H9 (cell line): Measurements from ENCODE around the gene SHH. TPM values are rescaled to one million over a fixed set of nuclear protein-coding genes. Genes with fewer than 3 reads are reported as not detected.

Source experiments
- DNase-seq: peaks from one replicate; pipeline ENCODE4 v3.0.0-alpha.2; 2017
- H2AFZ ChIP-seq: one replicate; pipeline ENCODE4 v1.6.1; 2013; ENCODE audit warnings: mild to moderate bottlenecking, low read length, control low read depth, moderate library complexity
- H2AK5ac ChIP-seq: 2 replicates; pipeline ENCODE4 v1.6.1; 2013; ENCODE audit warnings: low read length, control low read depth, mixed read lengths; ENCODE audit not compliant: insufficient read length
- H2BK120ac ChIP-seq: one replicate; pipeline ENCODE4 v1.6.1; 2013; ENCODE audit warnings: low read depth, mild to moderate bottlenecking, low read length, control low read depth, inconsistent platforms; ENCODE audit not compliant: poor library complexity, severe bottlenecking
- H2BK12ac ChIP-seq: 2 replicates; pipeline ENCODE4 v1.6.1; 2013; ENCODE audit warnings: low read length, control low read depth, mixed read lengths, low read depth; ENCODE audit not compliant: insufficient read length
- H2BK15ac ChIP-seq: 2 replicates; pipeline ENCODE4 v1.6.1; 2013; ENCODE audit warnings: low read depth, low read length, control low read depth
- H2BK20ac ChIP-seq: one replicate; pipeline ENCODE4 v1.6.1; 2013; ENCODE audit warnings: low read depth, mild to moderate bottlenecking, low read length, control low read depth, inconsistent platforms; ENCODE audit not compliant: poor library complexity, severe bottlenecking
- H2BK5ac ChIP-seq: 2 replicates; pipeline ENCODE4 v1.6.1; 2013; ENCODE audit warnings: low read length, control low read depth, mixed read lengths; ENCODE audit not compliant: insufficient read length
- H3K14ac ChIP-seq: 2 replicates; pipeline ENCODE4 v1.6.1; 2013; ENCODE audit warnings: low read length, control low read depth; ENCODE audit not compliant: insufficient read depth
- H3K18ac ChIP-seq: 2 replicates; pipeline ENCODE4 v1.6.1; 2013; ENCODE audit warnings: low read depth, mild to moderate bottlenecking, mixed read lengths, low read length, control low read depth; ENCODE audit not compliant: insufficient read length
- H3K23ac ChIP-seq: 2 replicates; pipeline ENCODE4 v1.6.1; 2013; ENCODE audit warnings: low read length, control low read depth, mixed read lengths, low read depth; ENCODE audit not compliant: insufficient read length
- H3K23me2 ChIP-seq: 2 replicates; pipeline ENCODE4 v1.6.1; 2013; ENCODE audit warnings: low read depth, mild to moderate bottlenecking, mixed read lengths, low read length, control low read depth; ENCODE audit not compliant: insufficient read length, poor library complexity, severe bottlenecking
- H3K27ac ChIP-seq: 2 replicates; pipeline ENCODE4 v1.5.1; 2013; ENCODE audit warnings: low read length, control low read depth, mixed read lengths, low read depth; ENCODE audit not compliant: insufficient read length
- H3K27me3 ChIP-seq: 2 replicates; pipeline ENCODE4 v1.6.1; 2013; ENCODE audit warnings: low read length, control low read depth, inconsistent platforms; ENCODE audit not compliant: insufficient read depth
- H3K4ac ChIP-seq: 2 replicates; pipeline ENCODE4 v1.6.1; 2013; ENCODE audit warnings: low read depth, mild to moderate bottlenecking, control low read depth, inconsistent platforms, low read length, moderate library complexity
- H3K4me1 ChIP-seq: 2 replicates; pipeline ENCODE4 v1.6.1; 2013; ENCODE audit warnings: low read length, control low read depth, inconsistent platforms; ENCODE audit not compliant: insufficient read depth
- H3K4me2 ChIP-seq: 2 replicates; pipeline ENCODE4 v1.6.1; 2013; ENCODE audit warnings: low read length, control low read depth, mixed read lengths; ENCODE audit not compliant: insufficient read length, insufficient read depth
- H3K56ac ChIP-seq: 2 replicates; pipeline ENCODE4 v1.6.1; 2013; ENCODE audit warnings: low read depth, mild to moderate bottlenecking, mixed read lengths, low read length, control low read depth; ENCODE audit not compliant: insufficient read length
- H3K79me1 ChIP-seq: 2 replicates; pipeline ENCODE4 v1.6.1; 2013; ENCODE audit warnings: low read depth, mild to moderate bottlenecking, moderate library complexity, low read length, control low read depth, inconsistent platforms; ENCODE audit not compliant: insufficient read depth, poor library complexity, severe bottlenecking
- H3K79me2 ChIP-seq: 2 replicates; pipeline ENCODE4 v1.6.1; 2013; ENCODE audit warnings: low read length, control low read depth, inconsistent platforms; ENCODE audit not compliant: insufficient read depth
- H3K9ac ChIP-seq: 2 replicates; pipeline ENCODE4 v1.6.1; 2013; ENCODE audit warnings: low read length, control low read depth, mixed read lengths; ENCODE audit not compliant: insufficient read length; ENCODE audit errors: extremely low read depth
- H3K9me3 ChIP-seq: one replicate; pipeline ENCODE4 v1.6.1; 2013; ENCODE audit warnings: low read depth, low read length, inconsistent platforms; ENCODE audit not compliant: control insufficient read depth
- H3T11ph ChIP-seq: one replicate; pipeline ENCODE4 v1.6.1; 2013; ENCODE audit warnings: mild to moderate bottlenecking, low read length, control low read depth, inconsistent platforms
- H4K20me1 ChIP-seq: one replicate; pipeline ENCODE4 v1.6.1; 2013; ENCODE audit not compliant: control insufficient read depth, insufficient read length, insufficient read depth
- H4K5ac ChIP-seq: 2 replicates; pipeline ENCODE4 v1.6.1; 2013; ENCODE audit warnings: low read depth, mild to moderate bottlenecking, mixed read lengths, low read length, control low read depth; ENCODE audit not compliant: insufficient read length
- H4K8ac ChIP-seq: replicated peaks from 2 replicates; pipeline ENCODE4 v1.6.1; 2013; ENCODE audit warnings: low read length, control low read depth, mixed read lengths, low read depth; ENCODE audit not compliant: insufficient read length
- H4K91ac ChIP-seq: 2 replicates; pipeline ENCODE4 v1.6.1; 2013; ENCODE audit warnings: low read depth, mild to moderate bottlenecking, moderate library complexity, mixed read lengths, low read length, control low read depth; ENCODE audit not compliant: insufficient read length
- H3K27ac Mint-ChIP-seq, 3 experiments: 2 replicates in 2 of 3; 3 replicates in 1 of 3; pipeline ENCODE4 v1.8.0; 2020 to 2021; ENCODE audit warnings: mixed read lengths in 3 of 3, mild to moderate bottlenecking in 1 of 3, moderate library complexity in 1 of 3
- H3K27me3 Mint-ChIP-seq: 2 replicates; pipeline ENCODE4 v1.8.0; 2021; ENCODE audit warnings: low read depth, mild to moderate bottlenecking, moderate library complexity, mixed read lengths
- H3K36me3 Mint-ChIP-seq, 3 experiments: 2 replicates in 2 of 3; 3 replicates in 1 of 3; pipeline ENCODE4 v1.8.0; 2020 to 2021; ENCODE audit warnings: low read depth in 3 of 3, mixed read lengths in 3 of 3; ENCODE audit not compliant: insufficient read depth in 1 of 3
- H3K4me1 Mint-ChIP-seq, 2 experiments: 2 replicates each; pipeline ENCODE4 v1.8.0; 2020; ENCODE audit warnings: mixed read lengths in 2 of 2
- H3K4me3 Mint-ChIP-seq, 2 experiments: 2 replicates in 1 of 2; 3 replicates in 1 of 2; pipeline ENCODE4 v1.8.0; 2020 to 2021; ENCODE audit warnings: mild to moderate bottlenecking in 2 of 2, mixed read lengths in 2 of 2, moderate library complexity in 1 of 2
- H3K9me3 Mint-ChIP-seq, 2 experiments: 2 replicates in 1 of 2; 3 replicates in 1 of 2; pipeline ENCODE4 v1.8.0; 2020; ENCODE audit warnings: mild to moderate bottlenecking in 2 of 2, mixed read lengths in 2 of 2, moderate library complexity in 1 of 2
- CTCF ChIP-seq: fragments of 200-600 bp; sonication (generic); conservative IDR thresholded peaks from 3 replicates; pipeline ENCODE4 v1.8.0; 2021; ENCODE audit warnings: antibody characterized with exemption, mild to moderate bottlenecking
- WGBS: extraction: QIAGEN DNeasy Blood & Tissue Kit; methylation state at CpG from one replicate; pipeline ENCODE4 v1.1.7; 2013; ENCODE audit warnings: missing lambda C conversion rate, low lambda C conversion rate, mixed read lengths; ENCODE audit not compliant: insufficient read length; ENCODE audit errors: extremely low coverage; 5-methylcytosine and 5-hydroxymethylcytosine counted together
- total RNA-seq: library from RNA; stranded (reverse); gene quantifications from 2 replicates; pipeline ENCODE4 v1.2.1, GENCODE V29; 2021

The SHH gene
- total RNA-seq, 1 experiment from 2014 or later: 0.07 TPM

- no peak overlapping the region for H2BK5ac ChIP-seq
- no peak overlapping the region for H3K56ac ChIP-seq
- no peak overlapping the region for H2BK15ac ChIP-seq
- H2AFZ ChIP-seq: no peak overlapping the region
- no peak for DNase-seq
- H3K4me1 Mint-ChIP-seq: peaks cover 7 to 34% of the 10 kb centered on the region in 2 experiments
- H3K4me1 ChIP-seq: no peaks in the 10 kb centered on the region
- no CpG with 5 or more reads among the region's 12 CpGs for WGBS
- no peak overlapping the region for H3K23ac ChIP-seq
- H3K23me2 ChIP-seq: peaks cover 7% of the 10 kb centered on the region
- H3K36me3 Mint-ChIP-seq: no peaks in the 10 kb centered on the region; a peak in 2 of 7 replicates
- H2BK120ac ChIP-seq: no peak overlapping the region
- H3K9me3 Mint-ChIP-seq: peaks cover 0 to 3% of the 10 kb centered on the region in 2 experiments; a peak in 3 of 5 replicates
- H2BK20ac ChIP-seq: no peak overlapping the region
- H3K9ac ChIP-seq: no peak overlapping the region
- H3K4me3 Mint-ChIP-seq: no peak overlapping the region
- H3T11ph ChIP-seq: no peak overlapping the region
- no peak overlapping the region for H3K4me2 ChIP-seq
- H3K27ac ChIP-seq: no peak overlapping the region
- no peak overlapping the region for H3K27ac Mint-ChIP-seq
- no peaks in the 10 kb centered on the region for H4K20me1 ChIP-seq
- H3K18ac ChIP-seq: no peak overlapping the region
- no peak overlapping the region for H2AK5ac ChIP-seq
- H4K8ac ChIP-seq: no peak overlapping the region
- H3K79me2 ChIP-seq: no peaks in the 10 kb centered on the region
- no peak overlapping the region for H4K91ac ChIP-seq
- peaks cover 37% of the 10 kb centered on the region for H3K27me3 ChIP-seq
- no peak for TF ChIP-seq CTCF
- H3K9me3 ChIP-seq: no peaks in the 10 kb centered on the region
- no peak overlapping the region for H4K5ac ChIP-seq
- H3K79me1 ChIP-seq: no peaks in the 10 kb centered on the region
- H3K27me3 Mint-ChIP-seq: peaks cover 58% of the 10 kb centered on the region
- no peak overlapping the region for H2BK12ac ChIP-seq
- no peak overlapping the region for H3K14ac ChIP-seq
- no peak overlapping the region for H3K4ac ChIP-seq
Observed at GRCh38 chr7:155816192-155816508, 3.9 kb upstream of the SHH start.
